BE2C (cell line): ENCODE data around the gene NFKBIZ.
"Not testable (repeated sequence)": the region's sequence is repeated elsewhere in the genome, so short reads cannot be mapped to it uniquely, and the experiment has no call there.

Experiments used
- DNase-seq: peaks from one replicate; pipeline ENCODE4 v3.0.0-alpha.2; 2020
- H3K27me3 ChIP-seq: fragments of 250-450 bp; sonication (Bioruptor Pico); 2 replicates; pipeline ENCODE4 v1.5.1; 2020; ENCODE audit warnings: mild to moderate bottlenecking
- H3K36me3 ChIP-seq: fragments of 250-450 bp; sonication (Bioruptor Pico); 2 replicates; pipeline ENCODE4 v1.5.1; 2020; ENCODE audit warnings: mild to moderate bottlenecking
- H3K4me1 ChIP-seq: fragments of 250-450 bp; sonication (Bioruptor Pico); 2 replicates; pipeline ENCODE4 v1.5.1; 2020
- H3K4me3 ChIP-seq: 2 replicates; pipeline ENCODE4 v1.5.1; 2011; ENCODE audit warnings: low read depth, low read length
- H3K9me3 ChIP-seq: fragments of 250-450 bp; sonication (Bioruptor Pico); 2 replicates; pipeline ENCODE4 v1.5.1; 2020
- CTCF ChIP-seq: IDR thresholded peaks from 2 replicates; pipeline ENCODE4 v1.5.1; 2012; ENCODE audit warnings: mild to moderate bottlenecking, low read depth, low read length

Gene NFKBIZ

GRCh38 chr3:101902041-101902440 is 52.7 kb downstream of the NFKBIZ start:
- no peak for DNase-seq
- no peak overlapping the region for H3K4me3 ChIP-seq
- H3K36me3 ChIP-seq, result no peaks in the 10 kb centered on the region
- H3K9me3 ChIP-seq, result no peaks in the 10 kb centered on the region
- no peak for TF ChIP-seq CTCF
- no peaks in the 10 kb centered on the region; the same call in 1 of the 2 replicates for H3K27me3 ChIP-seq
- H3K4me1 ChIP-seq, result no peaks in the 10 kb centered on the region

- Histone ChIP-seq H3K36me3 (no peaks in the 10 kb centered on the region), H3K4me1 (no peaks in the 10 kb centered on the region), H3K4me3 (no peak overlapping the region), H3K9me3 (no peaks in the 10 kb centered on the region), H3K27me3 (no peaks in the 10 kb centered on the region; the same call in 1 of the 2 replicates)
- no peak for DNase-seq
- TF ChIP-seq CTCF, result no peak
Measured at GRCh38 chr3:101903451-101903871, 54.1 kb downstream of the NFKBIZ start.

- H3K4me1 ChIP-seq, H3K4me3 ChIP-seq, H3K36me3 ChIP-seq, DNase-seq, H3K27me3 ChIP-seq, H3K9me3 ChIP-seq: not testable (repeated sequence)
Measured at GRCh38 chr3:101905573-101905972, 56.3 kb downstream of the NFKBIZ start.
